Left lung (tissue), 10 donors: ENCODE results near the gene RAPGEF1. TPM values are rescaled to one million over a fixed set of nuclear protein-coding genes. Genes with fewer than 3 reads are reported as not detected.
"Not testable (repeated sequence)": the region's sequence is repeated elsewhere in the genome, so short reads cannot be mapped to it uniquely, and the experiment has no call there.

ENCODE experiments used
- ATAC-seq: fragments of 200-7000 bp; cut with Tn5 transposase; one replicate; pipeline ENCODE4 v1.9.1; 2020; ENCODE audit warnings: moderate library complexity
- DNase-seq, 4 donors: peaks; one replicate each; pipeline ENCODE4 v3.0.0-alpha.2; 2013 to 2020
- H3K27ac ChIP-seq, 2 donors: fragments of 200-600 bp; sonication (generic) in 1 of 2; one replicate each; pipeline versions ENCODE4 v1.5.0 to v1.8.0; 2020 to 2021
- H3K27me3 ChIP-seq, 2 donors: fragments of 200-600 bp; sonication (generic) in 1 of 2; one replicate each; pipeline versions ENCODE4 v1.5.0 to v1.8.0; 2020 to 2021
- H3K36me3 ChIP-seq, 2 donors: fragments of 200-600 bp; sonication (generic) in 1 of 2; one replicate each; pipeline versions ENCODE4 v1.5.0 to v1.8.0; 2020 to 2021
- H3K4me1 ChIP-seq, 2 donors: fragments of 200-600 bp; one replicate each; pipeline ENCODE4 v1.8.0; 2021
- H3K4me3 ChIP-seq, 2 donors: fragments of 200-600 bp; sonication (generic) in 1 of 2; one replicate each; pipeline versions ENCODE4 v1.5.0 to v1.8.0; 2020 to 2021; ENCODE audit warnings: mild to moderate bottlenecking in 1 of 2
- H3K9me3 ChIP-seq, 2 donors: fragments of 200-600 bp; sonication (generic) in 1 of 2; one replicate each; pipeline versions ENCODE4 v1.5.0 to v1.8.0; 2020 to 2021
- intact Hi-C, 2 donors: fragments of 100-400 bp; cut with DNase I; formaldehyde crosslinking; loops; one replicate each; pipeline versions ENCODE4 v1.11.2 to v1.14.2; 2022
- polyA plus RNA-seq, 6 donors: library from polyadenylated mRNA; unstranded; fragments of 120-200 nt; gene quantifications; one replicate each; pipeline ENCODE4 v1.2.1, GENCODE V29; 2013; ENCODE audit not compliant: insufficient read length in 6 of 6
- total RNA-seq, 2 donors: library from RNA; stranded (reverse); fragmentation: NEBNext Ultra II Directional; extraction: Animal tissue kit (Norgen Biotek cat#: 25700); gene quantifications; one replicate each; pipeline ENCODE4 v1.2.1, GENCODE V29; 2021
- TF ChIP-seq, protein P1 (sequence below), 2 donors: fragments of 200-600 bp; sonication (generic) in 1 of 2; IDR thresholded peaks; one replicate each; pipeline versions ENCODE4 v1.5.0 to v1.8.0; 2021; ENCODE audit warnings: antibody characterized with exemption in 2 of 2
- donor health status: DM: no; HTN: yes; CAD: no.
- donor health status: DM: no; HTN: no; CAD: no.

Gene RAPGEF1
- total and polyA plus RNA-seq, 8 donors: 37.5 to 112 (median 45.6) TPM

DNA sequence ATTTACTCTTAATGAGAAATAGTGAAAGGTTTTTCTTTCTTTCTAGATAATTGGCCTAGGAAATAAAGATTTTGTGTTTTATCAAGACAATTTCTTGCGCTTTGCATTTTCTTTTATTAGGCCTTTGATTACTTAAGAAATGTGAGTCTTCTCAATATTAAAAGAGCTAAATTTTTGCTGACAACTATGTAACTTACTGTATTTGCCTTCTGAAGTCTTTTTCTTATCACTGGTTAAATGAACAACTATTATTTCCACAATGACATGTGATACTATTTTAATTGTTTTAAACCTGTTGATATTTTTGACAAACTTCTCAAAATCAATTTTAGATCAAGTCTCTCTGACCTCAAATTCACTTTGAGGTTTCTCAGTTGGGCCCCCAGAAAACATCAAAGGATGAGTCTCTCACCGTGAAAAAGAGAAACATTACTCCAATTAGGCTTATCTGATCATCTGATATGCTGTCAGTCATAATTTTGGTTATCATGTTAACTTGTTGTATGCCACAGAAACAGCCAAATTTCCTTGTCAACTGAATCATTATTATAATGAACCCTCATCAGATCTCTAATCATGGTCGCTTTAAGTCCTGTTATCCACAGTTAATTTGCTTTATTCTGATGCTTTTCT is 48.8 kb downstream of the RAPGEF1 start:
- Histone ChIP-seq H3K4me3 (no peak overlapping the region), H3K27ac (no peak overlapping the region), H3K4me1 (peaks cover 8 to 62% of the 10 kb centered on the region in 2 donors), H3K9me3 (no peaks in the 10 kb centered on the region), H3K27me3 (no peaks in the 10 kb centered on the region), H3K36me3 (no peaks in the 10 kb centered on the region)
- TF ChIP-seq, protein P1, sequence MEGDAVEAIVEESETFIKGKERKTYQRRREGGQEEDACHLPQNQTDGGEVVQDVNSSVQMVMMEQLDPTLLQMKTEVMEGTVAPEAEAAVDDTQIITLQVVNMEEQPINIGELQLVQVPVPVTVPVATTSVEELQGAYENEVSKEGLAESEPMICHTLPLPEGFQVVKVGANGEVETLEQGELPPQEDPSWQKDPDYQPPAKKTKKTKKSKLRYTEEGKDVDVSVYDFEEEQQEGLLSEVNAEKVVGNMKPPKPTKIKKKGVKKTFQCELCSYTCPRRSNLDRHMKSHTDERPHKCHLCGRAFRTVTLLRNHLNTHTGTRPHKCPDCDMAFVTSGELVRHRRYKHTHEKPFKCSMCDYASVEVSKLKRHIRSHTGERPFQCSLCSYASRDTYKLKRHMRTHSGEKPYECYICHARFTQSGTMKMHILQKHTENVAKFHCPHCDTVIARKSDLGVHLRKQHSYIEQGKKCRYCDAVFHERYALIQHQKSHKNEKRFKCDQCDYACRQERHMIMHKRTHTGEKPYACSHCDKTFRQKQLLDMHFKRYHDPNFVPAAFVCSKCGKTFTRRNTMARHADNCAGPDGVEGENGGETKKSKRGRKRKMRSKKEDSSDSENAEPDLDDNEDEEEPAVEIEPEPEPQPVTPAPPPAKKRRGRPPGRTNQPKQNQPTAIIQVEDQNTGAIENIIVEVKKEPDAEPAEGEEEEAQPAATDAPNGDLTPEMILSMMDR (IDR thresholded peaks at IDR 0.05): no peak
- DNase-seq: no peak
- intact Hi-C loops: no loop called here
- no peak for ATAC-seq

DNA sequence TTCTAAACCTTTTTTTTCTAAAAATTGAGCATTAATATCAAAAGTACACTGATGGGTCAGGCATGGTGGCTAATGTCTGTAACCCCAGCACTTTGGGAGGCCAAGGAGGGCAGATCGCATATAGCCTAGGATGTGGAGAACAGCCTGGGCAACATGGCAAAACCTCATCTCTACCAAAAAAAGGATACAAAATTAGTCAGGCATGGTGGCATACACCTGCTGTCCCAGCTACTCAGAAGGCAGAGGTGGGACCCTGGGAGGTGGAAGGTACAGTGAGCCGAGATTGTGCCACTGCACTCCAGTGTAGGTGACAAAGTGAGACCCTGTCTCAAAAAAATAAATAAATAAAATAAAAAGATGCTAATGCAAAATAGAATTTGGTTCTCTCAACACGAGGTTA is 49.4 kb downstream of the RAPGEF1 start:
- peak overlapping the region in 1 of 2 donors; percentile 42 for H3K27ac ChIP-seq
- intact Hi-C loops: no loop called here

DNA sequence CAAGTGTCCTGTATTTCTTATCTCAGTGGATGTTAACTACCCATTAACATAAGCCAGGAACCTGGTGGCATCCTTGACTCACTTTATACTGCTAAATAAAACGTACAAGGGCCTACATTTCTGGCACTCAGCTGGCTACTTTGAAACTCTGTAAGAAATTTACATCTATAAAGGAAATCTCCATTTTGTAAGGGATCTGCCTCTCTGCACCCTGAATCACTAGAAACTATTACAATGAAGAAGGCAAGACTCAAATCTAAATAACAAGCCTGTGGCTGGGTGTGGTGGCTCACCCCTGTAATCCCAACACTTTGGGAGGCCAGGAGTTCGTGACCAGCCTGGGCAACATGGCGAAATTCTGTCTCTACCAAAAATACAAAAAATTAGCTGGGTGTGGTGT is 51.5 kb downstream of the RAPGEF1 start:
- H3K27ac ChIP-seq: no peak overlapping the region

More for the DNA sequence above, 49.4 kb downstream of the RAPGEF1 start:
- ATAC-seq (no peak), DNase-seq (no peak)
- TF ChIP-seq, protein P1 (IDR thresholded peaks at IDR 0.05): no peak
- Histone ChIP-seq H3K36me3 (no peaks in the 10 kb centered on the region), H3K9me3 (no peaks in the 10 kb centered on the region), H3K4me1 (peaks cover 8 to 61% of the 10 kb centered on the region in 2 donors), H3K27me3 (no peaks in the 10 kb centered on the region), H3K4me3 (no peak overlapping the region)

DNA sequence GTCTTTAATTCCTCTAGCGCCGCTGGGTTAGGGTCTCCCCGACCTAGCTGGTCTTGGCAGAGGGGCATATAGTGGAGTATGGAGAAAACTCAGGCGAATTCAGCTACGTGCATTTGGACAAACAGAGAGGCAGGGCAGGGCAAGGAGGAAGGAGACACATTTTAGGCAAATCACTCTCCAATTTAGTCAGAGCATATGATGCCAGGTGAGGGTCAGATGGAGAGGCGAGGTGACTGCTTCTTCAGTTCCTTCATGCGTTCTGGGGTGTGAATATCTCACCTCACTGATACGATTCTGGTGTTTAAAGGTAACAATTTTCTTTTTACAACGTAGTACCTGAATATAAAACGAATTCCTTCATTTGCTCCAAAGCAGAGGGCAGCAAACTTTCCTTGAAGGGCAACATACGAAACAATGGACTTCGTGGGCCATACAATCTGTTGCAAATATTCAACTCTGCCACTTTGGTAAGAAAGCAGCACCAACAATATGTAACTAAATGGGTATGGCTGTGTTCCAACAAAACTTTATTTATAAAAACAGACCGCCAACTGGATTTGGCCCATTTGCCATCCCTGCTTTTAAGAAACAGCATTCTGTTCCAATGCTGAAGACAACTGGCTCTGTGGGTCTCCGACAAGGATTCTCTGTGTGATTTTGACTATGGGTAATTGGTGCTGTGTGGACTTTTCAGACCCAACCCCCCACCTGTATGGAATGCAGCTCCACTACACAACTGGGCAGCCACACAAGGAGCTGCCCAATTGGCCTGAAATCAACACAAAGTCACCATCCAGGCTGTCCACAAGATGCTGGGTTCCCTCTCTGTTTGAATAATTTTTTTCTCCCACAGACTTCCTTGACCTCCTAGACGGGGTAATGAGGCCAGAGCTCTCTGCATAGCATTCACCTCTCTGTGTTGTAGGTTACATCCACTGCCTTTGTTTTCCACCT is 53.8 kb downstream of the RAPGEF1 start:
- intact Hi-C loops: no loop called here
- H3K4me3 ChIP-seq: no peak overlapping the region
- no peaks in the 10 kb centered on the region for H3K27me3 ChIP-seq
- peak overlapping the region in 1 of 2 donors; percentile 23 for H3K27ac ChIP-seq
- H3K36me3 ChIP-seq: no peaks in the 10 kb centered on the region
- H3K9me3 ChIP-seq: no peaks in the 10 kb centered on the region
- no peak for DNase-seq
- H3K4me1 ChIP-seq: peaks cover 0 to 50% of the 10 kb centered on the region in 2 donors
- no peak for ATAC-seq
- TF ChIP-seq, protein P1 (IDR thresholded peaks at IDR 0.05): no peak

More for the DNA sequence above, 51.5 kb downstream of the RAPGEF1 start:
- H3K4me1 ChIP-seq: peaks cover 0 to 51% of the 10 kb centered on the region in 2 donors
- no peaks in the 10 kb centered on the region for H3K27me3 ChIP-seq
- DNase-seq: no peak
- no peak for ATAC-seq
- H3K4me3 ChIP-seq: no peak overlapping the region
- no peaks in the 10 kb centered on the region for H3K9me3 ChIP-seq
- intact Hi-C loops: no loop called here
- TF ChIP-seq, protein P1 (IDR thresholded peaks at IDR 0.05): no peak
- no peaks in the 10 kb centered on the region for H3K36me3 ChIP-seq

DNA sequence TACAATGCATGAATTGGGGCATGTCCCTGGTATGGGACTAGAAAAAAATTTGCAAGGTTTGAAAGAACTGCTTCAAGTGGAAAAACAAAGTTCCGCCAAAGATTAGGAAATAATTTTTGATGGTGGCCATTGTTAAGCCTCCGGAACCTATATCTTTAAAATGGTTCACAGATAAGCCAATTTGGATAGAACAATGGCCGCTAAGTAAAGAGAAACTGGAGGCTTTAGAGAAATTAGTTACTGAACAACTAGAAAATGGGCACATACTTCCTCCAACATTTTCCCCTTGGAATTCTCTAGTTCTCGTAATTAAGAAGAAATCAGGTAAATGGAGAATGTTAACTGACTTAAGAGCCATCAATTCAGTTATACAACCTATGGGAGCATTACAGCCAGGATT is 56.8 kb downstream of the RAPGEF1 start:
- DNase-seq, H3K27me3 ChIP-seq, intact Hi-C loops, H3K4me3 ChIP-seq, ATAC-seq, H3K36me3 ChIP-seq, H3K9me3 ChIP-seq: not testable (repeated sequence)
- H3K4me1 ChIP-seq: peaks cover 18 to 52% of the 10 kb centered on the region in 2 donors
- H3K27ac ChIP-seq: peak overlapping the region in 1 of 2 donors; percentile 38
